ENCODE data around the gene SH3YL1. TPM values are rescaled to one million over a fixed set of nuclear protein-coding genes. Genes with fewer than 3 reads are reported as not detected.

Gene SH3YL1
- polyA plus RNA-seq, 1 donor (not counting 4 experiments of a cell fraction or from before 2014, with no cell fraction given) = 41.8 TPM

- no peak for FAIRE-seq
These were observed 4.5 kb upstream of the SH3YL1 start for GRCh38 chr2:268323-268722.

GRCh38 chr2:264493-265468, 949 bp upstream of the SH3YL1 start, which contains the start of gene ACP1:
Gene ACP1 (plus strand): TSS chr2:264947. CDS start chr2:264965, 18 bp downstream.
- H2AFZ ChIP-seq (ENCODE audit: control insufficient read depth, low read length) = peak within 1 kb of the TSS; percentile 100
- peak within 1 kb of the TSS; percentile 89 for H3K27ac ChIP-seq (ENCODE audit: control insufficient read depth, insufficient read depth, low read length)
- no peaks in the 10 kb centered on the region for H3K27me3 ChIP-seq (ENCODE audit: control insufficient read depth, extremely low read depth, insufficient read depth, low read length)
- peaks cover 20% of the 10 kb centered on the region for H3K4me1 ChIP-seq (ENCODE audit: control insufficient read depth, extremely low read depth, insufficient read depth, low read length)
- TF ChIP-seq CTCF (optimal IDR thresholded peaks at IDR 0.05 in 1 of 3, IDR thresholded peaks at IDR 0.05 in 1 of 3, conservative IDR thresholded peaks at IDR 0.05 in 1 of 3; ENCODE audit: extremely low read depth in 1 of 3, insufficient read depth in 2 of 3, low read length in 3 of 3) (no peak), EZH2 (IDR thresholded peaks at IDR 0.05; ENCODE audit: low read length) (no peak)
- H3K4me2 ChIP-seq (ENCODE audit: control insufficient read depth, extremely low read depth, insufficient read depth, low read depth, low read length) = peak within 1 kb of the TSS; percentile 99
- no peaks in the 10 kb centered on the region for H3K9me3 ChIP-seq (ENCODE audit: control insufficient read depth, low read depth, low read length)
- dilution Hi-C loops (cut with MboI; ENCODE audit: extremely low pct_ligation_motif_present, low sequenced_read_pairs) = no loop called here
- H3K79me2 ChIP-seq (ENCODE audit: control insufficient read depth, insufficient read depth, low read length) = peaks cover 63% of the 10 kb centered on the region
- peaks cover 3% of the 10 kb centered on the region for H3K9me1 ChIP-seq (ENCODE audit: control insufficient read depth, extremely low read depth, insufficient read depth, low read length)
- FAIRE-seq = no peak
- peak; percentile 83 for DNase-seq (ENCODE audit: low read depth, low spot score)
- peak within 1 kb of the TSS; percentile 74 to 100 (median 99) for H3K4me3 ChIP-seq (ENCODE audit: control insufficient read depth in 2 of 3, extremely low read depth in 1 of 3, insufficient read depth in 2 of 3, low read depth in 1 of 3, low read length in 3 of 3)
- H4K20me1 ChIP-seq (ENCODE audit: control insufficient read depth, extremely low read depth, insufficient read depth, low read length) = peaks cover 6% of the 10 kb centered on the region
- peak within 1 kb of the TSS; percentile 98 for H3K9ac ChIP-seq (ENCODE audit: control insufficient read depth, extremely low read depth, insufficient read depth, low read length)
- H3K36me3 ChIP-seq (ENCODE audit: control insufficient read depth in 2 of 2, extremely low read depth in 1 of 2, insufficient read depth in 2 of 2, low read length in 2 of 2) = peaks cover 1 to 6% of the 10 kb centered on the region in 2 experiments

More at GRCh38 chr2:268323-268722, 4.5 kb upstream of the SH3YL1 start:
- Histone ChIP-seq H3K36me3 (ENCODE audit: control insufficient read depth in 2 of 2, extremely low read depth in 1 of 2, insufficient read depth in 2 of 2, low read length in 2 of 2) (peaks cover 5 to 14% of the 10 kb centered on the region in 2 experiments), H3K4me1 (ENCODE audit: control insufficient read depth, extremely low read depth, insufficient read depth, low read length) (peaks cover 7% of the 10 kb centered on the region), H4K20me1 (ENCODE audit: control insufficient read depth, extremely low read depth, insufficient read depth, low read length) (peaks cover 21% of the 10 kb centered on the region), H3K4me2 (ENCODE audit: control insufficient read depth, extremely low read depth, insufficient read depth, low read depth, low read length) (no peak overlapping the region), H3K27me3 (ENCODE audit: control insufficient read depth, extremely low read depth, insufficient read depth, low read length) (no peaks in the 10 kb centered on the region), H3K27ac (ENCODE audit: control insufficient read depth, insufficient read depth, low read length) (no peak overlapping the region), H3K9me1 (ENCODE audit: control insufficient read depth, extremely low read depth, insufficient read depth, low read length) (peaks cover 8% of the 10 kb centered on the region), H3K4me3 (ENCODE audit: control insufficient read depth in 2 of 3, extremely low read depth in 1 of 3, insufficient read depth in 2 of 3, low read depth in 1 of 3, low read length in 3 of 3) (no peak overlapping the region), H2AFZ (ENCODE audit: control insufficient read depth, low read length) (no peak overlapping the region), H3K9ac (ENCODE audit: control insufficient read depth, extremely low read depth, insufficient read depth, low read length) (no peak overlapping the region), H3K79me2 (ENCODE audit: control insufficient read depth, insufficient read depth, low read length) (peaks cover 88% of the 10 kb centered on the region), H3K9me3 (ENCODE audit: control insufficient read depth, low read depth, low read length) (no peaks in the 10 kb centered on the region)
- dilution Hi-C loops (cut with MboI; ENCODE audit: extremely low pct_ligation_motif_present, low sequenced_read_pairs) = no loop called here
- TF ChIP-seq CTCF (optimal IDR thresholded peaks at IDR 0.05 in 1 of 3, IDR thresholded peaks at IDR 0.05 in 1 of 3, conservative IDR thresholded peaks at IDR 0.05 in 1 of 3; ENCODE audit: extremely low read depth in 1 of 3, insufficient read depth in 2 of 3, low read length in 3 of 3) = no peak
- no peak for TF ChIP-seq EZH2 (IDR thresholded peaks at IDR 0.05; ENCODE audit: low read length)
- no peak for DNase-seq (ENCODE audit: low read depth, low spot score)
